Nucleus accumbens (tissue), 56 donors: ENCODE measurements around the gene HMG20A.

Source experiments
- DNase-seq, 56 donors: peaks; one replicate each; lab custom pipeline; 2025; lab: John Stamatoyannopoulos, UW

HMG20A gene

GRCh38 chr15:77495838-77496596, 75.3 kb downstream of the HMG20A start:
- DNase-seq, result no peak

- DNase-seq, result peak in 50 of 56 donors; percentile 28 to 86 (median 70)
Measured at GRCh38 chr15:77496715-77497109, 76.0 kb downstream of the HMG20A start.

- peak in 55 of 56 donors; percentile 62 to 96 (median 86) for DNase-seq
Measured at GRCh38 chr15:77497110-77497737, 76.5 kb downstream of the HMG20A start.

DNA sequence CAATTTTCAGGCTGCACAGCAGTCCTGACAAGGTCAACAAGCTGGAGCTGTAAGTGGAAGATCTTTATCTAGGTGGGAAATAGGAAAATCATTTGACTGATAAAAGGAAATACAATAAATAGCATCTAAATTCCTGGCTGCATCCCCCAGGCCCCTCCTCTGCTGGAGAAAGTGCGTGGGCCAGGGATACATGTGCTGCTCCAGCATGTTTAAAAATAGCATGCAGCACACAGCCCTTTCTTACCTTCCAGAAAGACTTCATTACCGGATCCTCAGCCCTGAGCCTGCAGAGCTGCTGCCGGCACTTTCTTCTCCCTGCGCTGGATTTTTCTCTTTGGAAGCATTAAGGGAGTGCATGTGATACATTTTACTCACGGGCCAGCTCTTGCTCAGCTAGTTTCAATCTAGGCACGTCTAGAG, 77.3 kb downstream of the HMG20A start:
- peak in 36 of 56 donors; percentile 26 to 79 (median 53) for DNase-seq

DNA sequence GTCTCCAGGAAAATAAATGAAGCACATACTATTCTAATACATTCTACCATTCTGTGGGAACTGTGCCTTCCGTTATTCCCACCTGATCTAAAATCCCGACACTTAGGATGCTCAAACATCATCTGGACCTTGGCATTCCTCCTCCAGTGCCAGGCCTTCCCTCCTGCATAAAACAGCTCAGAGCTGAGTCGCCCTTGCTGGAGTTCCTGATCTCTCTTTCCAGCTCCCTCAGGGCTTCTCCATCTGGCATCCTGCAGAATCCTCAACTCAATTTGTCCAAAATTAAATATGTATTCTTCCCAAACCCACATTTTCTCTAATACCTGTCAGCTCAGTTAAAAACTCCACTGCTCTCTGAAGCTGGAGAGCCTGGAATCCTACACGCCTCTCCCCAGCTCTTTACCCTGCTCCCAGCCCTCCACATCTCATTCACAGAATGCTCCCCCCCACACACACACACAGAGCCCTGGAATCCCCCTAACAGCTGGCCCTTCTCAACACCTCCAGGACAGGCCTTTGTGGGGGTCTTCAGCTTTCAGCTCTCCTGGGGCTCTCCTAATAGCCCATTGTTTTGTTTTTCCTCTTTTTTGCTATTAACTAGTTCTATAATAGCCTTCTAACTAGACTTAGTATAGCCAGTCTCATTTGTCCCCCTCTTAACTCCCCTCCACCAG, 78.5 kb downstream of the HMG20A start:
- no peak for DNase-seq

- DNase-seq, result peak in 2 of 56 donors; percentile 8 to 11
Measured at GRCh38 chr15:77500989-77501388, 80.3 kb downstream of the HMG20A start.

DNA sequence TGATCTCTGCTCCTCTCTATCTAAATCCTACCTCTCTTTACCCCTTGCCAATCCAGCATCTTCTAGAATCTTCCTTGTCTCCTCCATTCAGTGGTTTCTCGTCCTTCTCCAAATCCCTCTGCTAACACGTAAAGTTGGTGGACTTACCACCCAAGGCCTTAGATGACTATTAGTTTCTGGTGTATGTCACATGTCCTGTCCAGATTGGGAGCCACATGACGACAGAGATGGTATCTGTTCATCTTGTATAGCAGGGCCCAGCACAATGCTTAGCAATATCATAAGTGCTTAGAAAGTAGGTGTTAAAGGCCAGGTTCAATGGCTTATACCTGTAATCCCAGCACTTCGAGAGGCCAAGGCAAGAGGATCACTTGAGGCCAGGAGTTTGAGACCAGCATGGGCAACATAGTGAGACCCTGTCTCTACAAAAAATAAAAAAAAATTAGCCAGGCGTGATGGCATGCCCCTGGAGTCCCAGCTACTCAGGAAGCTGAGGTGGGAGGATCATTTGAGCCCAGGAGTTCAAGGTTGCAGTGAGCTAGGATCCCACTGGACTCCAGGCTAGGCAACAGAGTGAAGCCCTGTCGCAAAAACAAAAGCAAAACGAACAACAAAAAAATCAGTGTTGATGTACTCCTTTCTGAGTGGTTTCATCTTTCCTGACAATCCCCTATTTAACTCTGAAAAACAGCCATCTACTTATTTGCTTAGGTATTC, 81.8 kb downstream of the HMG20A start:
- DNase-seq, result no peak

DNA sequence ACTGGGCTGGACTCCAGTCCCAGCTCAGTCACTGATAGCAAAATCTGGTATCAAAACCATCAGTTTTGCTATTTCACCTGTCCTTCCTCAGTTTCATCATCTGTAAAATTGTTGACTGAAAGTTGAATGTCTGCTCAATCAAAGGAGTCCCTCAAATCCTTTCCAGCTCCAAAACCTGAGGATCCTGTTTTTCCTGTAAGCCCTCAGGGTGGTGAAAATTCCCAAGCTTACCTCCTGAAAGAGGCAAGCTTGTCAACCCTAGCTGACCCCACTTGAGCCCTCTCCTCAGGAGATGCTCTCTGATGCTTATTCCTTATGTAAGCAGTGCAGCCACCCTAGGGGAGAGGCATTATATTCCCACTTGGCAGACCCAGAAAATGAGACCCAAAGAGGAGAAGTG, 82.6 kb downstream of the HMG20A start:
- DNase-seq, result no peak

- DNase-seq, result no peak
Measured at GRCh38 chr15:77503764-77504163, 83.1 kb downstream of the HMG20A start.

DNA sequence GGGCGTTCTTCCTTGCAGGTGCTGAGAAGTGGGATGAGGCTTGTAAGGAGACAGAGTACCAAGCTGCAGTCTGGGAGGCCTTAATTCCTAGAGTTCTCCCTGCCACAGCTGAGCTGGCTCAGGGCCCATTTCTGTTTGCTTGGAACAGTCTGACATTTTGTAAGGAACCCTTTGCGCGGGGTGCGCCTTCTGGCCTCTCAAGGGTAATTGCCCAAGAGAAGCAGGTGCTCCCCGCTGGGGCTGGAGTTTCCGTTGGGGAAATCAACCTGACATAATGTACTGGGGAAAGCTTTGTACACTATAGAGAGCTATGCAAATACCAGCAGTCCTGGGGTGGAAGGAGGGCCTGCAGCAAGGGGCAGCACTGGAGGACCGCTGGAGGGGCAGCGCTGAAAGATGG, 83.6 kb downstream of the HMG20A start:
- peak in 14 of 56 donors; percentile 7 to 55 (median 24) for DNase-seq

DNA sequence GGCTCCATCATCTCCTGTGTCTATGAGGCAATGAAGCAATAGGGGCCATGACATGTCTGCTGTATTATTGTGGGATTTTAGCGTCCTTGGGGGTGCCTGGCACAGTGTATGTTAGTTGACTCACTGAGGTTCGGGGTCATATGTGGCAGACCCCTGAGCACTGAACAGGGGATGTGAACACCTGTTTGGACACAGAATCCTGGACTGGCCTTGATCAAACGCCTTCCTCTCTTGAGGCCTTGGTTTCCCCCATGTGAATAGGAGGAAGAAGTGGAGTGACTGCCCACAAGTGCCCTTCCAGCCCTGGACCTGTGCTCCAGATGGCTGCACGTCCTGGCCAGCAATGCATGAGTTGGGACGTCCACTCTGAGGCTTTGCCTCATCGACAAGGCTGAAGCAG, 84.2 kb downstream of the HMG20A start:
- no peak for DNase-seq

- DNase-seq, result no peak
Measured at GRCh38 chr15:77505556-77505955, 84.9 kb downstream of the HMG20A start.

DNA sequence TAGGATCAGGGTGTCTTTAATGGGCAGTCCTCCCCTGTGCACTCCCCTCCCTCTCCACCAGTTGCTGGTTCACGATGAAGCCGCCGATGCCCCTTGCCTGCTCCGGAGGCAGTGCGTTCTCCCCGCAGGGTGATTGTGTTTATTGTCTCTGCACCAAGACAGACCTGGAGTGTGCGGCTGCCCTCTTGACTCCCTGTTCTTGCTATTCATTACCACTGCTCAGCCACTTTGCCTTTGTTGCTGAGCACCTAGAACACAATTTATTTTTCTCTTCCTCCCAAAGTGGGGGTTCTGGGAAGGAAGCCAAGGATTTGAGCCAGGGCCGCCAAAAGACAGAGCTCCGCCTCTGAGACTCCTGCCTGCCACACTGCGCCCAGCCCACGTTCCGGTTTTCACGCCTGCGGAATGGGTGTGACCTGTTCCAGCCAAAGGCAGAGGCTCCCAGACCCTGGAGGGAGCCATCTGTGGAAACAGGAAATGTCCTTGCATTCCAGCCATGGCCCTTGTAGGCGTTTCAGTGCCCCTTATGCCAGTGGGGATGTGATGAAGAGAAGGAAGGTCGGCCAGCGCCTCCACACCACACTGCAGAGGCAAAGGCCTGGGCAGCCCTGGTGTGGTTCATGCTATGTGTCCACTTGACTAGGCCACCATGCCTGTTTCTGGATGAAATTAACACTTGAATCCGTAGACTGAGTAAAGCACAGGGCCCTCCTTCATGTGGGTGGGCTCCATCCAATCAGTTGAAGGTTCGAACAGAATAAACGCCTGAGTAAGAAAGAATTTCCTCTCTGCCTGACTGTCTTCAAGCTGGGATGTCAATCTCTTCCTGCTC, 85.8 kb downstream of the HMG20A start:
- DNase-seq, result peak in 17 of 56 donors; percentile 17 to 59 (median 35)

- peak in 29 of 56 donors; percentile 22 to 65 (median 46) for DNase-seq
Measured at GRCh38 chr15:77507143-77507897, 86.6 kb downstream of the HMG20A start.

DNA sequence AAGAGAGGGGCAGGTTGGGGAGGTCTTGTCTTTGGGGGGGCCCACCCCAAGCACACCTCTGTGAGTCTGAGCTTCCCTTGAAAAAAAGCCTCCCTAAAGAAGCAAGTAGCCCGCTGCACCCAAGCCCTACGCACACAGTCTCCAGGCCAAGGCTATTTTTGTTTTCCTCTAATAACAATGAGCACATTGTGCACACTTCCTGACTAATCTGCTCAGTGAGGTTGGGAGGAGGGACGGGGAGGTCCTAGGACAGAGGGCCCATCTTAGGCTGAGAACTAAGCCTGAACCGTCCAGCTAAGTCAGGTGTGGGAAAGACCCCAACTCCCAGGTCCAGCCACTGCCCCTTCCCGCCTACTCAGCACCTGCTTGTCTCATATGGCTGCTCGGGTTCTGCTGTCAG, 87.2 kb downstream of the HMG20A start:
- peak in 45 of 56 donors; percentile 13 to 81 (median 59) for DNase-seq

DNA sequence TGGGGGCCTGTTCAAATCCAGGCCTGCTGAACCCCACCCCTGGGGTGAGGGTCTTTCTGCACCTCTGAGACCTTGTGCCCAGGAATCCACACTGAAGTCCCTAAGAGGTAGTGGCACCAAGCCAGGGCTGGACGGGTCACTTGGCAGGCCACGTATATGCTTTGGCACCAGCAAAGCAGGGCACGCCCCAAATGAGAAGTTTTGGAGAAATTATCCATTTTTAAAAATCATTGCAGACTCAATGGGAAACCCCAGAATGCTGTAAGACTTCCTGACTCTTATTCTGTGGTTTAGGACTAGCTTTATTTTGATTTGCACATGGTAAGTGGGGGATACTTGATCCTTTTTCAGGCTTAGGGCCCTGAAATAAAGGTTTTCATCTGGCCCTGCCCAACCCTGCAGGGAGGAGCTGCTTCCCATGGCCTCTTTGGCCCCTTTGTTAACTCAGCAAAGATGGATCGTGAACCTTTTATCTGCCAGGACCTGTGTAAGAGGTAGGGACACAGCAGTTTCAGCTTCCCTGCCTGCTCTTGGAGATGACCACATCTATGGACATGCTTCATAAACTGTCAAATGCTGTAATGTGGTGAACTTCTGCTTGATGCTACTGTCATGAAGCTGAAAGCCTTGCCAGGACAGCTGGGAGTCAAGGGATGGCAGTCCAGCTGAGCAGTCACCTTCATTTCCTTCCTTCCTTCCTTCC, 88.0 kb downstream of the HMG20A start:
- DNase-seq, result peak in 5 of 56 donors; percentile 17 to 39 (median 25)

GRCh38 chr15:77510066-77511057, 89.7 kb downstream of the HMG20A start:
- DNase-seq, result no peak
